GM18519 (cell line): ENCODE data around the gene PRAMEF10.
"Not testable (repeated sequence)": the region's sequence is repeated elsewhere in the genome, so short reads cannot be mapped to it uniquely, and the experiment has no call there.

ENCODE experiments used
- ATAC-seq: cut with Tn5 transposase; IDR thresholded peaks from one replicate; pipeline ENCODE4 v1.9.1; 2021; ENCODE audit warnings: mild to moderate bottlenecking, moderate library complexity; ENCODE audit not compliant: unreplicated experiment, low FRiP score

Gene PRAMEF10, protein sequence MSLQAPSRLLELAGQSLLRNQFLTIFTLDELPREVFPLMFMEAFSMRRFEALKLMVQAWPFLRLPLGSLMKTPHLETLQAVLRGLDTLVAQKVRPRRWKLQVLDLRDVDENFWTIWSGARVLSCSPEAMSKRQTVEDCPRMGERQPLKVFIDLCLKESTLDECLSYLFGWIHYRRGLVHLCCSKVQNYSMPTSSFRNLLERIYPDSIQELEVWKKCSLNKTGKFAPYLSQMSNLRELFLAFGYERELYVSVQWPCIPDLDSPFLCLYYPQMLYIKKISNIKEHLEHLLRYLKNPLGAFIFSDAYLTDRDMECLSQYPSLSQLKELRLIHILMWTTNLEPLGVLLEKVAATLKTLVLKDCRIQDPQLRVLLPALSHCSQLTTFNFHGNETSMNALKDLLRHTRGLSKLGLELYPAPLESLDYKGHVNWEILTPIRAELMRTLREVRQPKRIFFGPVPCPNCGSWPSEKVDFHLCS

GRCh38 chr1:12898170-12898569 is at the start of gene PRAMEF10:
TSS of gene PRAMEF10 (minus strand) at chr1:12898270. CDS start at chr1:12895847, 2,423 bp downstream.
- ATAC-seq: not testable (repeated sequence)

DNA sequence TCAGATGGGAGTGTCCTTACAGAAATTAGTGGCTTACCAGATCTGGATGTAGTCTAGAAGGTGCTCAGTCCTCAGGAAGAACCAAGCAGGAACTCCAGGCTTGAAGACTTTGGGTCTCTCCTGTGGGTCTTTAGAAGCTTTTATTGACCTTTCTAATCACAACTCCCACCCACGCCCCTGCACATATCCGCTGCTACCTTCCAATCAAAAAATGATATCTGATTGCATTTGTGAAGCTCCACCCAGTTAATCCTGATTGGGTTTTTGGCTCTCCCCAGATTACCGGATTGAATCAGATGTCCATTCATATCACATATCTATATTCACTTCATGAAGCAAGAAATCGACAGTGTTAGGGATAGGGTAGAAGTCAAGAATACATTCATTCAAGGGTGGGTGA is 49.4 kb upstream of the PRAMEF10 start, which contains the start of gene PRAMEF6:
PRAMEF6 (minus strand) TSS at position 101 of the 400 bp plus-strand sequence. CDS start 5,062 bp downstream, outside the sequence.
- not testable (repeated sequence) for ATAC-seq

DNA sequence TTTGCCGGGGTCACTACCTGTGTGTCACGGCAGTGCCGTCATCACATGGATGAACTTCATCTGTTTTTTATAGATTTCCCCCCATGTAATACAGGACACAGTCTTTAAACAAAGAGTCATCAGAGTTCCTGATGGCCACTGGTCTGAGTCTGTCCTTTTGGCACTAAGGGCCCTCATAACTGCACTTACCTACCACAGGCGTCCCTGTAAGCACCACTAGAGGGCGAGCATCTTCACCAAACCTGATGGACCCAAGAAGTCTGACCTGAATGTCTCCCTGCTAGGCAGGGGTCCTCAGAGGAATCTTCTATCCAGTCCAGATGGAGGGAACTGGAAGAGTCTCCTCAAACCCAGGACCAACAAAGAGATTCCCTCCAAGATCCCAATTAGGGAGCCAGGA is 26.3 kb upstream of the PRAMEF10 start:
- ATAC-seq: not testable (repeated sequence)

- ATAC-seq: not testable (repeated sequence)
Observed at GRCh38 chr1:12921749-12922148, 23.7 kb upstream of the PRAMEF10 start.

DNA sequence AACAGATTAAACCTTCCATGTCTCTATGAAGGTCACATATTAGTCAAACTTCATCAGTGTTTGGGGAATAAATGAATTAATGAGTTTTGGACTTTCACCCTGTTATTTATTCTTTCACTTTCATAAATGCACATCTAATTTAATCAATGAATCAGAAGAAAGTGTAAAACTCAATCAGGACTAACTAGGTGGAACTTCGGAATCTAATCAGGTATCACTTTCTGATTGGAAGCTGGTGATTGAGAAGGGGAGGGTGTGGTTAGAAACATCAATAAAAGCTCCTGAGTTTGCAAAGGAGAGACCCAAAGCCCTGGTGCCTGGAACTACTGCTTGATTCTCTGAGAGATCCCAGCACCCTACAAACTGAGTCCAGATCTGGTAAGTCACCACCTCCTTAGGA is 18.2 kb upstream of the PRAMEF10 start, which contains the start of gene PRAMEF7:
PRAMEF7 (plus strand) TSS at position 301 of the 400 bp plus-strand sequence. CDS start 1,083 bp downstream, outside the sequence.
- not testable (repeated sequence) for ATAC-seq

DNA sequence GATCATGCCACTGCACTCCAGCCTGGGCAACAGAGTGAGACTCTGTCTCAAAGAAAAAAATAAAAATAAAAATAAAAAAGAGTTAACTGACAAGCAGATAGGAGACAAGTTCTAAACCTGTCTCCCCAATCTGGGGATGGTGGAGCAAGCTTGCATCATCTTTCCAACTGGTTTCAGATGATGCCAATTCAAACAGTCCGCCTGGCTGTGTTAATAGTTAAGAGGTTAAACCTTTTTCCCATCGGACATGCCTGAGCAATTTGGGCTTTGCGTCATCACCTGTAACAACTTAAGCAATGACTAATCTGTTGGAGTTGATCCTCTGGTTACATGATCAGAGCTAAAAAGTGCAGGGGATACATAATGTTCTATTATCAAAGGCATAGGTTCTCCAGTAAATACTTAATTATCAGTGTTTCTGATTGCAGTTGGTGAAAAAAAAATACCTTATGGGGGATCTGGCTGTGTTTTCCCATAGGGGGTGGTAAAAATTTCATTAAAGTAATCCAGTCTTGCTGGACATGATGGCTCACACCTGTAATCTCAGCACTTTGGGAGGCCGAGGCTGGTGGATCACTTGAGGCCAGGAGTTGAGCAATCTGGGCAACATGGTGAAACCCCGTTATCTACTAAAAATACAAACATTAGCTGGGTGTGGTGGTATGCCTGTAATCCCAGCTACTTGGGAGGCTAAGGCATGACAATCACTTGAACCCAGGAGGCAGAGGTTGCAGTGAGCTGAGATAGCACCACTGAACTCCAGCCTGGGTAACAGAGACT is 5.9 kb upstream of the PRAMEF10 start:
- not testable (repeated sequence) for ATAC-seq

GRCh38 chr1:12899186-12899585 is 1.1 kb upstream of the PRAMEF10 start:
- ATAC-seq: not testable (repeated sequence)

GRCh38 chr1:12886101-12886500 is 12.0 kb downstream of the PRAMEF10 start, which contains the start of gene PRAMEF4:
TSS of gene PRAMEF4 (minus strand) at chr1:12886201. CDS start at chr1:12883394, 2,807 bp downstream.
- ATAC-seq: not testable (repeated sequence)

DNA sequence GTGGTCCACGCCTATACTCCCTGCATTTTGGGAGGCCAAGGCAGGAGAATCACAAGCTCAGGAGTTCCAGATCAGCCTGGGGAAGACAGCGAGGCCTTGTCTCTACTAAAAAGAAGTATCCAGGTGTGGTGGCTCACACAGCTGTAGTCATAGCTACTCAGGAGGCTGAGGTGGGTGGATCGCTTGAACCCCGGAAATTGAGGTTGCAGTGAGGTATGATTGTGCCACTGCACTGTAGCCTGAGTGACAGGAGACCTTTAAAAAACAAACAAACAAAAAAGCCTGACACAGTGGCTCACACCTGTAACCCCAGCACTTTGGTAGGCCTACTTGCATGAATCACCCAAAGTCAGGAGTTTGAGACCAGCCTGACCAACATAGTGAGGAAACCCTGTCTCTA is 19.6 kb downstream of the PRAMEF10 start:
- ATAC-seq: not testable (repeated sequence)

GRCh38 chr1:12863131-12863880 is 34.8 kb downstream of the PRAMEF10 start:
- not testable (repeated sequence) for ATAC-seq

- not testable (repeated sequence) for ATAC-seq
Observed at GRCh38 chr1:12856786-12857185, 41.3 kb downstream of the PRAMEF10 start, which contains the start of gene PRAMEF2. TSS of gene PRAMEF2 (plus strand) at chr1:12857086. CDS start at chr1:12859010, 1,924 bp downstream.

DNA sequence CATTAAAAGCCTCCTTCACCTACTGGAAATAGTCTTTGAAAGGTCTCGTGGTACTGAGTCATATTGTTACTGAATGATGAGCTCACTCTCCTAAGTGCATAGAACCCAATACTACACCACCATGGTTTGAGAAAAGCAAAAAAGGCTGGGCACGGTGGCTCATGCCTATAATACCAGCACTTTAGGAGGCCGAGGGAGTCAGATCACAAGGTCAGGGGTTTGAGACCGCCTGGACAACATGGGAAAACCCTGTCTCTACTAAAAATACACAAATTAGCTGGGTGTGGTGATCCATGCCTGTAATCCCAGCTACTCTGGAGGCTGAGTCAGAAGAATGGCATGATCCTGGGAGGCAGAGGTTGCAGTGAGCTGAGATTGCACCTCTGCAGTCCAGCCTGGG is 46.3 kb downstream of the PRAMEF10 start:
- no peak for ATAC-seq

- ATAC-seq: not testable (repeated sequence)
Observed at GRCh38 chr1:12848620-12849019, 49.5 kb downstream of the PRAMEF10 start, which contains the start of gene HNRNPCL1. TSS of gene HNRNPCL1 (minus strand) at chr1:12848720. CDS start at chr1:12848289, 431 bp downstream.
